BE2C (cell line): ENCODE results near the gene CD19.

Experiments
- DNase-seq: peaks from one replicate; pipeline ENCODE4 v3.0.0-alpha.2; 2020
- H3K27me3 ChIP-seq: fragments of 250-450 bp; sonication (Bioruptor Pico); 2 replicates; pipeline ENCODE4 v1.5.1; 2020; ENCODE audit warnings: mild to moderate bottlenecking
- H3K36me3 ChIP-seq: fragments of 250-450 bp; sonication (Bioruptor Pico); 2 replicates; pipeline ENCODE4 v1.5.1; 2020; ENCODE audit warnings: mild to moderate bottlenecking
- H3K4me1 ChIP-seq: fragments of 250-450 bp; sonication (Bioruptor Pico); 2 replicates; pipeline ENCODE4 v1.5.1; 2020
- H3K4me3 ChIP-seq: 2 replicates; pipeline ENCODE4 v1.5.1; 2011; ENCODE audit warnings: low read depth, low read length
- H3K9me3 ChIP-seq: fragments of 250-450 bp; sonication (Bioruptor Pico); 2 replicates; pipeline ENCODE4 v1.5.1; 2020
- TF ChIP-seq, protein P1 (sequence below): IDR thresholded peaks from 2 replicates; pipeline ENCODE4 v1.5.1; 2012; ENCODE audit warnings: mild to moderate bottlenecking, low read depth, low read length

Gene CD19

DNA sequence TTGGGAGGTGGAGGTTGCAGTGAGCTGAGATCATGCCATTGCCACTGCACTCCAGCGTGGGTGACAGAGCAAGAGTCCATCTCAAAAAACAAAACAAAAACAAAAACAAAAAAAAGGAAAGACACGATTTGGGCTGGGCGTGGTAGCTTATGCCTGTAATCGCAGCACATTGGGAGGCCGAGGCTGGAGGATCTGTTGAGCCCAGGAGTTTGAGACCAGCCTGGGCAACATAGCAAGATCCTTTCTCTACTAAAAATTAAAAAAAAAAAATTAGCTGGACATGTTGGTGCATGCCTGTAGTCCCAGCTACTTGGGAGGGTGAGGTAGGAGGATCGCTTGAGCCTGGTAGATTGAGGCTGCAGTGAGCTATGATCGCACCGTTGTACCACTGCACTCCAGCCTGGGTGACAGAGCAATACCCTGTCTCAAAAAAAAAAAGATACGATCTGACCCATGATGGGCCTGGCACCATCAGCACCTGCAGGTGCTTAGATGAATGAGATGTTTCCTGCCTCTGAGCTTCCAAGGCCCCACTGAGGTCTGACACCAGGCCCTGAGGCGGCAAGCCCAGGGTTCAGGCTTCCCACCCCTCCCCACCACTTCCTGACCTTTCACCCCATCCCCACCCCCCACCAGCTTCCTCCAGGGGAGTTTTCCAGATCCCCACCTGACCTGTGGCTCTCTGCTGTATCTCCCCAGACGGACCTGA lies 31.7 kb upstream of the CD19 start:
- TF ChIP-seq, protein P1, sequence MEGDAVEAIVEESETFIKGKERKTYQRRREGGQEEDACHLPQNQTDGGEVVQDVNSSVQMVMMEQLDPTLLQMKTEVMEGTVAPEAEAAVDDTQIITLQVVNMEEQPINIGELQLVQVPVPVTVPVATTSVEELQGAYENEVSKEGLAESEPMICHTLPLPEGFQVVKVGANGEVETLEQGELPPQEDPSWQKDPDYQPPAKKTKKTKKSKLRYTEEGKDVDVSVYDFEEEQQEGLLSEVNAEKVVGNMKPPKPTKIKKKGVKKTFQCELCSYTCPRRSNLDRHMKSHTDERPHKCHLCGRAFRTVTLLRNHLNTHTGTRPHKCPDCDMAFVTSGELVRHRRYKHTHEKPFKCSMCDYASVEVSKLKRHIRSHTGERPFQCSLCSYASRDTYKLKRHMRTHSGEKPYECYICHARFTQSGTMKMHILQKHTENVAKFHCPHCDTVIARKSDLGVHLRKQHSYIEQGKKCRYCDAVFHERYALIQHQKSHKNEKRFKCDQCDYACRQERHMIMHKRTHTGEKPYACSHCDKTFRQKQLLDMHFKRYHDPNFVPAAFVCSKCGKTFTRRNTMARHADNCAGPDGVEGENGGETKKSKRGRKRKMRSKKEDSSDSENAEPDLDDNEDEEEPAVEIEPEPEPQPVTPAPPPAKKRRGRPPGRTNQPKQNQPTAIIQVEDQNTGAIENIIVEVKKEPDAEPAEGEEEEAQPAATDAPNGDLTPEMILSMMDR = no peak
- H3K4me1 ChIP-seq = no peaks in the 10 kb centered on the region

DNA sequence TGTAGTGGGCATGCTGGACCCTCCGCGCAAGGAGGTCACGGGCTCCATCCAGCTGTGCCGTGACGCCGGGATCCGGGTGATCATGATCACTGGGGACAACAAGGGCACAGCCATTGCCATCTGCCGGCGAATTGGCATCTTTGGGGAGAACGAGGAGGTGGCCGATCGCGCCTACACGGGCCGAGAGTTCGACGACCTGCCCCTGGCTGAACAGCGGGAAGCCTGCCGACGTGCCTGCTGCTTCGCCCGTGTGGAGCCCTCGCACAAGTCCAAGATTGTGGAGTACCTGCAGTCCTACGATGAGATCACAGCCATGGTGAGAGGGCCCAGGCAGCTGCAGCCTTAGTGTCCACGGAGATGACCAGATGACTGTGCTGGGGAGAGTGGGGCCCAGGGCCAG lies 31.2 kb upstream of the CD19 start:
- Histone ChIP-seq H3K4me3 (no peak overlapping the region), H3K4me1 (no peaks in the 10 kb centered on the region), H3K36me3 (no peaks in the 10 kb centered on the region; the same call in 1 of the 2 replicates), H3K27me3 (no peaks in the 10 kb centered on the region), H3K9me3 (no peaks in the 10 kb centered on the region)
- TF ChIP-seq, protein P1 = no peak
- DNase-seq = no peak

More for the DNA sequence above, 31.7 kb upstream of the CD19 start:
- DNase-seq = no peak
- Histone ChIP-seq H3K36me3 (no peaks in the 10 kb centered on the region; the same call in 1 of the 2 replicates), H3K9me3 (no peaks in the 10 kb centered on the region), H3K27me3 (no peaks in the 10 kb centered on the region), H3K4me3 (no peak overlapping the region)

DNA sequence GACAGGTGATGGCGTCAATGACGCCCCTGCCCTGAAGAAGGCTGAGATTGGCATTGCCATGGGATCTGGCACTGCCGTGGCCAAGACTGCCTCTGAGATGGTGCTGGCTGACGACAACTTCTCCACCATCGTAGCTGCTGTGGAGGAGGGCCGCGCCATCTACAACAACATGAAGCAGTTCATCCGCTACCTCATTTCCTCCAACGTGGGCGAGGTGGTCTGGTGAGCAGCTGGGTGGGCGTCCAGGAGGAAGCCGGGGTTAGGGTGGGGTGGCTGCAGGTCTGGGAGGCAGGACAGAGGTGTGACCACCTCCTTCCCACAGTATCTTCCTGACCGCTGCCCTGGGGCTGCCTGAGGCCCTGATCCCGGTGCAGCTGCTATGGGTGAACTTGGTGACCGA lies 29.9 kb upstream of the CD19 start:
- Histone ChIP-seq H3K36me3 (no peaks in the 10 kb centered on the region; the same call in 1 of the 2 replicates), H3K27me3 (no peaks in the 10 kb centered on the region), H3K4me1 (no peaks in the 10 kb centered on the region), H3K4me3 (no peak overlapping the region), H3K9me3 (no peaks in the 10 kb centered on the region)
- no peak for DNase-seq
- TF ChIP-seq, protein P1 = no peak

DNA sequence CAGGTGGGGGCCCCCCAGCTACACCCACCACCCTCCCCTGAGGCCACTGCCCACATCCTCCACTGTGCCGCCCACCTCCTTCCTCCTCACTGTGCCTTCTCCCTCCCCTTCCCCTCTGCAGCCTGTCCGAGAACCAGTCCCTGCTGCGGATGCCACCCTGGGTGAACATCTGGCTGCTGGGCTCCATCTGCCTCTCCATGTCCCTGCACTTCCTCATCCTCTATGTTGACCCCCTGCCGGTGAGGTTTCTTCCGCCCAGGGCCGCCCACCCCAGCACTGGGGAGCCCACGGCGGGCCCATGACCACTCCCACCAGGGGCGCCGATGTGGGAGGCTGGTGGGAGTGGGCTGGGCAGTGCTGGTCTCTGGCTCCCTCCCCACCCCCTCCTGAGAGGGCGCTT lies 28.9 kb upstream of the CD19 start:
- Histone ChIP-seq H3K4me3 (no peak overlapping the region), H3K4me1 (no peaks in the 10 kb centered on the region), H3K27me3 (no peaks in the 10 kb centered on the region), H3K9me3 (no peaks in the 10 kb centered on the region), H3K36me3 (no peaks in the 10 kb centered on the region; the same call in 1 of the 2 replicates)
- TF ChIP-seq, protein P1 = no peak
- DNase-seq = no peak

DNA sequence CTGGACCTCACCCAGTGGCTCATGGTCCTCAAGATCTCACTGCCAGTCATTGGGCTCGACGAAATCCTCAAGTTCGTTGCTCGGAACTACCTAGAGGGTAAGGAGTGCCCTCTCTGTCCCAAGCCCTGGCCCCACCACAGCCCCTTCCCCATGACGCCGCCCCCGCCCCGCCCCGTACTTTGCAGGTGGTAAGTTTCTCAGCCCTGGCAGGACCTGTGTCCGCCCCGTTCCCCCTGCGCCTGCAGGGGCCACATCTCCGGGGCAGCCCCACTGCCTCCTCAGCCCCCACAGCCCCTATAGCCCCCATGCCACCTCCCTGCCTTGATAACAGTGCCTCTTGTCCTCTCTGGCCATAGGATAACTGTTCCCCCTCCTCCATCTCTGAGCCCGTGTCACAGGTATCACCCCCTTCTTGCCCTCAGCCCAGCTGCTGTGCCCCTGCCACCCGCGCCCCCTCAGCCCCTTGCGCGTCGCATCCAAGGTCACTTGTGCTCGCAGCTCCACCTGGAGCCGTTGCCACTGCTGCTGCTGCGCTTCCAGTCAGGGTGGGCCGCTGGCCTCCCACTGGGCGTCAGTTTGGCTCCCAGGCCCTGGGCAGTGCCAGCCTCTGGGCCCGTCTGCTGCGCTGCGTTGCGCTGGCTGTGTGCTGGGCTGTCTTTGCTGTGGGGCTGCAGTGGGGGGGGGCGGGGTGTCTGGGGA lies 28.3 kb upstream of the CD19 start:
- H3K4me3 ChIP-seq = no peak overlapping the region
- H3K4me1 ChIP-seq = no peaks in the 10 kb centered on the region
- no peak for DNase-seq
- no peaks in the 10 kb centered on the region for H3K27me3 ChIP-seq
- H3K9me3 ChIP-seq = no peaks in the 10 kb centered on the region
- TF ChIP-seq, protein P1 = no peak
- H3K36me3 ChIP-seq = no peaks in the 10 kb centered on the region; the same call in 1 of the 2 replicates

DNA sequence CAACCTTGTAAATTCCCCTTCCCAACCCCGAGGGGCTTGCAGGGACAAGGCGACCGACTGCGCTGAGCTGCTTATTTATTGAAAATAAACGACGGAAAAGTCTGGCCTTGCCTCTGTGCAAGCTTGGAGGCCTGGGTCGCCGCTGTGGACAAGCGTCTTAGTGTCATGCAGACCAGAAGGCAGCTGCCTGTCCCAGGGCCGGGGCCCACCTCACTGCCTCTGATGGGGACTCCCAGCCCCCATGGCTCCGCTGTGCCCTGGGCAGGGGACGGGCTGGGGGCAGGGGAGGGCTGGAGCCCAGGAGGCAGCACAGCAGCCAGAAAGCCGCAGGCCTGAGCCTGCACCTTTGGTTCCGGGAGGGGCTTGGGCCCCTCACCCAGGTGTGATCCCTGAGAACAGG lies 27.4 kb upstream of the CD19 start:
- Histone ChIP-seq H3K4me3 (no peak overlapping the region), H3K36me3 (no peaks in the 10 kb centered on the region), H3K9me3 (no peaks in the 10 kb centered on the region), H3K4me1 (no peaks in the 10 kb centered on the region), H3K27me3 (no peaks in the 10 kb centered on the region)
- TF ChIP-seq, protein P1 = no peak
- DNase-seq = no peak
